ENCODE data around the gene XG. TPM values are rescaled to one million over a fixed set of nuclear protein-coding genes. Genes with fewer than 3 reads are reported as not detected.

The XG gene
- total and polyA plus RNA-seq, 9 of the 15 experiments (the other 6 are each of a cell fraction or from before 2014, with no cell fraction given) = 0.03 to 0.12 TPM; not detected in 7

- TF ChIP-seq E2F4 (CRISPR knock-in tag; IDR thresholded peaks at IDR 0.05; ENCODE audit: low read depth) (no peak), ZNF512 (tag; IDR thresholded peaks at IDR 0.05) (no peak), FOXP1 (CRISPR knock-in tag; IDR thresholded peaks at IDR 0.05) (no peak), ZNF408 (CRISPR knock-in tag; IDR thresholded peaks at IDR 0.05; ENCODE audit: low read depth) (no peak), YY1 (IDR thresholded peaks at IDR 0.05; ENCODE audit: borderline replicate concordance in 1 of 3, control insufficient read depth in 1 of 3, extremely low read depth in 1 of 3, insufficient read depth in 3 of 3, insufficient read length in 1 of 3, insufficient replicate concordance in 2 of 3, low read depth in 1 of 3, low read length in 2 of 3) (no peak), ZNF384 (IDR thresholded peaks at IDR 0.05; ENCODE audit: low read depth, low read length) (no peak), POLR2G (IDR thresholded peaks at IDR 0.05; ENCODE audit: low read depth, low read length) (no peak; the same call in 1 of the 2 replicates), POLR3A (IDR thresholded peaks at IDR 0.05; ENCODE audit: borderline replicate concordance, extremely low read depth, insufficient read depth, insufficient read length) (no peak), NFYB (IDR thresholded peaks at IDR 0.05; ENCODE audit: extremely low read depth, insufficient read length) (no peak), ZEB2 (IDR thresholded peaks at IDR 0.05) (no peak), MIER1 (IDR thresholded peaks at IDR 0.05; ENCODE audit: low read depth) (no peak), GTF2E2 (tag; IDR thresholded peaks at IDR 0.05) (no peak)
These were observed 77.1 kb downstream of the XG start (continued) for GRCh38 chrX:2828959-2829411.
